HS-27A (cell line): ENCODE measurements around the gene MAMSTR.
"Not testable (repeated sequence)": the region's sequence is repeated elsewhere in the genome, so short reads cannot be mapped to it uniquely, and the experiment has no call there.

Experiments used
- DNase-seq: peaks from one replicate; pipeline ENCODE4 v3.0.0-alpha.2; 2012; ENCODE audit warnings: low read depth, missing footprints

MAMSTR gene

GRCh38 chr19:48686088-48686487 is 33.4 kb downstream of the MAMSTR start:
- DNase-seq = no peak

GRCh38 chr19:48685583-48685982 is 33.9 kb downstream of the MAMSTR start:
- DNase-seq = no peak

- no peak for DNase-seq
Observed at GRCh38 chr19:48683349-48683748, 36.2 kb downstream of the MAMSTR start.

GRCh38 chr19:48681127-48681470 is 38.4 kb downstream of the MAMSTR start:
- DNase-seq = peak; percentile 77

- DNase-seq = no peak
Observed at GRCh38 chr19:48680436-48681126, 38.9 kb downstream of the MAMSTR start.

- not testable (repeated sequence) for DNase-seq
Observed at GRCh38 chr19:48680006-48680405, 39.5 kb downstream of the MAMSTR start.

GRCh38 chr19:48678201-48678600 is 41.3 kb downstream of the MAMSTR start:
- no peak for DNase-seq

GRCh38 chr19:48676887-48677286 is 42.6 kb downstream of the MAMSTR start:
- no peak for DNase-seq

GRCh38 chr19:48676487-48676886 is 43.0 kb downstream of the MAMSTR start:
- DNase-seq = no peak

- DNase-seq = peak; percentile 50
Observed at GRCh38 chr19:48674921-48675824, 44.4 kb downstream of the MAMSTR start.

GRCh38 chr19:48674216-48674809 is 45.2 kb downstream of the MAMSTR start:
- no peak for DNase-seq

- DNase-seq = no peak
Observed at GRCh38 chr19:48673436-48674100, 46.0 kb downstream of the MAMSTR start.

GRCh38 chr19:48672994-48673393 is 46.5 kb downstream of the MAMSTR start, which contains the start of gene NTN5:
NTN5 (minus strand) TSS chr19:48673017; CDS start chr19:48670986, 2,031 bp downstream.
- no peak for DNase-seq

GRCh38 chr19:48671446-48671995 is 48.0 kb downstream of the MAMSTR start:
- DNase-seq = no peak

GRCh38 chr19:48670699-48671445 is 48.7 kb downstream of the MAMSTR start:
- DNase-seq = no peak

- DNase-seq = no peak
Observed at GRCh38 chr19:48669903-48670668, 49.4 kb downstream of the MAMSTR start.

- no peak for DNase-seq
Observed at GRCh38 chr19:48668761-48669160, 50.8 kb downstream of the MAMSTR start.

- DNase-seq = no peak
Observed at GRCh38 chr19:48668332-48668731, 51.2 kb downstream of the MAMSTR start.

- no peak for DNase-seq
Observed at GRCh38 chr19:48665786-48666185, 53.7 kb downstream of the MAMSTR start.

- DNase-seq = no peak
Observed at GRCh38 chr19:48664476-48664875, 55.0 kb downstream of the MAMSTR start.
